Activated CD4-positive, CD25-positive, alpha-beta regulatory T cell (primary cell): Measurements from ENCODE around the gene CIP2A.

Experiments used
- DNase-seq, 4 experiments: peaks; one replicate each; lab custom pipeline; 2025; lab: John Stamatoyannopoulos, UW

CIP2A gene

GRCh38 chr3:108510496-108510895 is 78.7 kb downstream of the CIP2A start, which contains the start of gene MYH15:
Gene MYH15 (minus strand): TSS chr3:108510596. CDS start chr3:108510530, 66 bp downstream.
- DNase-seq, result no peak

GRCh38 chr3:108509871-108510270 is 79.4 kb downstream of the CIP2A start:
- no peak for DNase-seq

GRCh38 chr3:108509263-108509662 is 80.0 kb downstream of the CIP2A start:
- no peak for DNase-seq

- no peak for DNase-seq
Observed at GRCh38 chr3:108507902-108508301, 81.3 kb downstream of the CIP2A start.

- no peak for DNase-seq
Observed at GRCh38 chr3:108505811-108506210, 83.4 kb downstream of the CIP2A start.

GRCh38 chr3:108503722-108504121 is 85.5 kb downstream of the CIP2A start:
- DNase-seq, result no peak

GRCh38 chr3:108501535-108501934 is 87.7 kb downstream of the CIP2A start:
- no peak for DNase-seq

- no peak for DNase-seq
Observed at GRCh38 chr3:108500728-108501127, 88.5 kb downstream of the CIP2A start.
